ENCODE results near the gene PLEKHA8. TPM values are rescaled to one million over a fixed set of nuclear protein-coding genes. Genes with fewer than 3 reads are reported as not detected.
A peak's percentile ranks its signal among the peaks of the same experiment; 100 is the strongest.

The PLEKHA8 gene
- total RNA-seq, 8 experiments from 2014 or later: 7.7 to 35.3 (median 24.7) TPM

DNA sequence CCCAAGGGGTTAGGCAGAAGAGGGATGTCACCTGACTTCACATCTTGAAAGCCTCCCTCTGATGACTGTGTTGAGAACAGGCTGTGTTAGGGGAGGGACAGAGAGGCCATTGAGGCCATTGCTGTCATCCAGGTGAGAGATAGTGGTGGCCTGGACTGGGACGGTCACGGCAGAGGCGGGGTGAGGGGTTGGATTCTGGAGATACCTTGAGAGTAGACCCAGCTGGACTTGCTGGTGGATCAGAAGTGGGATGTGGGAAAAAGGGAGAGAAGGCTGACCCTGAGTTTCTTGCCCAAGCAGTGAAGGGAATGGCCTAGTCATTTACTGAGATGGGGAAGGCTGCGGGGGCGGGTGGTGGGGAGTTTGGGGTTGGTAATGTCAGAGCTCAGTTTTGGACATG, 120.2 kb downstream of the PLEKHA8 start:
- H3K4me3 ChIP-seq: no peak overlapping the region
- no peak for ATAC-seq (replicated peaks in 6 of 8)
- no peak overlapping the region for H3K27ac ChIP-seq
- H3K4me1 ChIP-seq (replicated peaks in 1 of 2): peaks cover 0 to 8% of the 10 kb centered on the region in 2 donors
- 80 to 95% methylated on average over 1 to 4 of the region's 5 CpGs; no CpG with 5 or more reads in 8 of the 10 experiments for WGBS, 10 experiments
- in situ Hi-C loops (cut with MboI; ENCODE audit: low pct_unique_long_range_greater_than_20kb in 2 of 9, low sequenced_read_pairs in 9 of 9, unreplicated experiment in 9 of 9): no loop called here

DNA sequence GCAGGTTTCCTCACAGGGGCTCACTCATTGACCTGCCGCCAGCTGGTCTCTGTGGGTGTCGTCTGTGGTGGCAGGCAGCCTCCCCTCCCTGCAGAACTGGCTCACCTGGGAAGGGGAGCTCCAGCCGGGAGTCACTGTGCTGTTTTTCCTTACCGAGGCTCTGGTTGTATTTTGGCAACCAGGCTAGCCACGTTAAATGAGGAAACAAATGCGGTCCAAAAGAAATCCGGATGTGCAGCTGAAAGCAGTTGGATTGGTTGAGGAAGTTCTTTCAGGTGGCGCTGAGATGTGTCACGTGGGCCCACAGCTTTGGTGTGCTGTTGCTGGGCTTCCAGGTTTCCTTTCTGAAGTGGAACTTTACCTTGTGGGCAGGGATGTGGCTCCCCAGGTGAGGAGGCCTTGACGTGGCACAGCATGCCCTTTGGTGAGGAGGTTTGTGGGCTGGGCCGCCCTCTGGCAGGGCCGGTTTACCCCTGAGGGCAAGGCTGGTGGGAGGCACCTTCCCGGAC, 120.8 kb downstream of the PLEKHA8 start:
- H3K4me3 ChIP-seq: no peak overlapping the region
- ATAC-seq (replicated peaks in 6 of 8): no peak
- H3K4me1 ChIP-seq (replicated peaks in 1 of 2): peaks cover 0 to 8% of the 10 kb centered on the region in 2 donors
- in situ Hi-C loops (cut with MboI; ENCODE audit: low pct_unique_long_range_greater_than_20kb in 2 of 9, low sequenced_read_pairs in 9 of 9, unreplicated experiment in 9 of 9): no loop called here
- H3K27ac ChIP-seq: no peak overlapping the region
- 40 to 100% (median 80%) methylated on average over 1 to 8 of the region's 13 CpGs; no CpG with 5 or more reads in 1 of the 10 experiments for WGBS, 10 experiments

DNA sequence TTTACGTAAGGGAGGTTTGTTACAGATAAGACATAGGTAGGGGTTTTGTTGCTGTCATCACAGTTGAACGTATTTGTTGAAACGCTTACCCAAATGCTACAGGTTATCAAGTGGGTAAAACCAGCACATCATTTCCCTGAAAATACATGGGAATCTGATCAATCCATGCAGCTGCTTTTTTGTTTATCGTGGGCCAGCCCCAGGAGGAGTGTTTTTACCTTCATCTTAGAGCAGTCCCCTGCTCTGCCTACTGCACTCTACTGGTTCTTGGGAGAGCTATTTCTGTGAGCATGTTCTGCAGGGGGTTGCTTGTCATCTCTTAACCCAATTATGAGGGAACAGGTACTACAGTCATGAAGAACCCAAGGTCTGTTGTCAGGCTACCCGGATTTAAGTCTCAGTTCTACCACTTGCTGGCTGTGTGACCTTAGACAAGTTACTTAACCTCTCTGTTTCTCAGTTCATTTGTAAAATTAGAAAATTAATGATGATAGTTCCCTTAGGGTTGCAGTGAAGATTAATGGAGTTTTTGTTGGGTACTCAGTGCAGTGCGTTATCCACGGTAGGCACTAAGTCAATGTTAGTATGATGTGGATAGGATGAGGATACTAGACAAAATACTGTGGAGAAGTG, 121.5 kb downstream of the PLEKHA8 start:
- WGBS, 10 experiments: 87 to 100% (median 96%) methylated on average over 2 to 6 of the region's 7 CpGs; no CpG with 5 or more reads in 1 of the 10 experiments
- H3K4me1 ChIP-seq (replicated peaks in 1 of 2): peaks cover 0 to 8% of the 10 kb centered on the region in 2 donors
- in situ Hi-C loops (cut with MboI; ENCODE audit: low pct_unique_long_range_greater_than_20kb in 2 of 9, low sequenced_read_pairs in 9 of 9, unreplicated experiment in 9 of 9): loop anchor here in 2 of 9 experiments (25.0 kb wide), 2 partner anchors 263 to 413 kb away; no protein-coding TSS in a partner anchor
- H3K4me3 ChIP-seq: no peak overlapping the region
- H3K27ac ChIP-seq: no peak overlapping the region
- no peak for ATAC-seq (replicated peaks in 6 of 8)

DNA sequence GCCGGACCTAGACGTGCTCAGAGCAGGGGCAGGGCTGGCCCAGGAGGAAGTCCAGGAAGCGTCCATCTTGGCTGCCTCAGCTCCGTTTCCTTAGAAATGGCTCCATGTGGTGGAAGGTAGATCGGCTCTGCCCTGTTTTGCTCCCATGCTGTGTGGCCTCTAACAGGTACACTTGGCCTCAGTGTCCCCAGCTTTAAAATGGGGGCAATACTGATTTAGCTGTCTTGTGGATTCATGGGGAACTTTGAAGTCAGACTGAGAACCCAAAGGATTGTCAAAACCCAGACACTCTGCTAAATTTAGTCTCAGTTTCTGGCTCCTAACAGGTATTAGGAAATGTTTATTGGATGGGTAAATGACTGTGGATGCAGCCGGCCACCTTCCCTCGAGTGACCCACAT, 122.5 kb downstream of the PLEKHA8 start:
- ATAC-seq (replicated peaks in 6 of 8): no peak
- Histone ChIP-seq H3K4me1 (replicated peaks in 1 of 2) (peaks cover 0 to 8% of the 10 kb centered on the region in 2 donors), H3K4me3 (no peak overlapping the region), H3K27ac (no peak overlapping the region)
- in situ Hi-C loops (cut with MboI; ENCODE audit: low pct_unique_long_range_greater_than_20kb in 2 of 9, low sequenced_read_pairs in 9 of 9, unreplicated experiment in 9 of 9): loop anchor here in 2 of 9 experiments (25.0 kb wide), 2 partner anchors 262 to 412 kb away; no protein-coding TSS in a partner anchor
- 79 to 100% (median 91%) methylated on average over 1 to 4 of the region's 7 CpGs; no CpG with 5 or more reads in 4 of the 10 experiments for WGBS, 10 experiments

DNA sequence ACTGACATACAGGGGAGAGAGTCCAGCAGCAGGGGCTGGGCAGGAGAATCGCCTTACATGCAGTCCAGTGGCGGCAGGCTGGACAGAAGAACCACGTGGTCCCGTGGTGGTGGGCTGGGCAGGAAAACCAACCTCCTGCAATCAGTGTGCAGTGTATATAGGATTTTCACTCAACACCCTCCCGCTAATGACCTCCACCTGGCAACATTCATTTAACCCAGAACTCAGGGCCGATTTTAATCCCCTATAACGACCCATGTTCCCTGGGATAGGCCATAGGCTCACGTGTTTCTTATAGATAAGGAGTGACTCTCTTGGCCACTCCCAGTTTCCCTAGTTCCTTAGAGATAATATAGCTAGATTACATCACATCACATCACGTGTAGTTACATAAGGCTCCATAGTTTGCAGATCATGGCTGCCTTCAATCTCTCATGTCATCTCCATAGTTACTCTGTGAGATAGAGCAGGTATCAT, 125.9 kb downstream of the PLEKHA8 start:
- Histone ChIP-seq H3K27ac (no peak overlapping the region), H3K4me1 (replicated peaks in 1 of 2) (peaks cover 6 to 8% of the 10 kb centered on the region in 2 donors), H3K4me3 (no peak overlapping the region)
- WGBS, 10 experiments: 63 to 100% (median 83%) methylated on average over 1 to 7 of the region's 9 CpGs; no CpG with 5 or more reads in 2 of the 10 experiments
- ATAC-seq (replicated peaks in 6 of 8): no peak
- in situ Hi-C loops (cut with MboI; ENCODE audit: low pct_unique_long_range_greater_than_20kb in 2 of 9, low sequenced_read_pairs in 9 of 9, unreplicated experiment in 9 of 9): loop anchor here in 2 of 9 experiments (25.0 kb wide), 2 partner anchors 258 to 408 kb away; no protein-coding TSS in a partner anchor

DNA sequence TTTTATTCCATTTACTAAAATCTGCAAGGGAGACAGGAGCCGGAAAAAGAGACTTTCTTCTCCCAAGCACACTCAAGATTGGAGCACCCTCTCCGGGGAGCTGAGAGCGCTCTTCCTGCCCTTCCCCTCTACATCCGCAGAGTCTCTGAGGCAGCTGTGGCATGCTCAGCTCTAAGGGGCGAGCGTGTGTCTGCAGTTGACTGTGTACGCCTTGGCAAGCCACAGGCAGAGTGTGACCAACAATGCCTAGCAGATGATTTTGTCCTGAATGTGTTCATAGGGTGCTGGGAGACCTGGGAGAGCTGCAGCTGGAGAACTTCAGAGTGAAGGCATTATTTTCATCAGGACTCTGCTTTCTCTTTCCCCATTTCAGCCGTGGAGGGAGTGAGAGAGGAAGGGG, 127.3 kb downstream of the PLEKHA8 start:
- Histone ChIP-seq H3K27ac (no peak overlapping the region), H3K4me1 (replicated peaks in 1 of 2) (peaks cover 8 to 10% of the 10 kb centered on the region in 2 donors), H3K4me3 (no peak overlapping the region)
- in situ Hi-C loops (cut with MboI; ENCODE audit: low pct_unique_long_range_greater_than_20kb in 2 of 9, low sequenced_read_pairs in 9 of 9, unreplicated experiment in 9 of 9): loop anchor here in 2 of 9 experiments (25.0 kb wide), 2 partner anchors 257 to 407 kb away; no protein-coding TSS in a partner anchor
- WGBS, 10 experiments: 82 to 100% (median 90%) methylated on average over 1 to 7 of the region's 8 CpGs; no CpG with 5 or more reads in 5 of the 10 experiments
- ATAC-seq (replicated peaks in 6 of 8): peak in 1 of 8 experiments; percentile 67

DNA sequence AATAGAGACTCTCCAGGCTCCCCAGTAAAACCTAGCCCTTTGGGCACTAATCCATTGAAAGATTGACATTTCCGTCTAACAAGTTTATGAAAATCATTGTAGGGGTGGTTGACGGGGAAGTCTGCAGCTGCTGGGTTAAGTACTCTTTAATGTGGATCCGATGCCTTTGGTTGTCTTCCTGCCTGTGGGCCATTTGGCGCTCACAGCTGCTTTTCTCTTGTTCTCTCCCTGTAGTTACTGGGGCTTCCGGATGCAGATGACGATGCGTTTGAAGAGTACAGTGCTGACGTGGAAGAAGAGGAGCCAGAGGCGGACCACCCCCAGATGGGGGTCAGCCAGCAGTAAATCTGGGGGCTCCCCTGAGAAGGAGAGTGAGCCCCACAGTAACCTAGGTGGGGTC, 129.0 kb downstream of the PLEKHA8 start:
- Histone ChIP-seq H3K4me3 (no peak overlapping the region), H3K4me1 (replicated peaks in 1 of 2) (peaks cover 17 to 19% of the 10 kb centered on the region in 2 donors), H3K27ac (no peak overlapping the region)
- in situ Hi-C loops (cut with MboI; ENCODE audit: low pct_unique_long_range_greater_than_20kb in 2 of 9, low sequenced_read_pairs in 9 of 9, unreplicated experiment in 9 of 9): loop anchor here in 2 of 9 experiments (25.0 kb wide), 2 partner anchors 255 to 405 kb away; no protein-coding TSS in a partner anchor
- 40 to 80% (median 65%) methylated on average over 1 to 5 of the region's 9 CpGs; no CpG with 5 or more reads in 5 of the 10 experiments for WGBS, 10 experiments
- no peak for ATAC-seq (replicated peaks in 6 of 8)

DNA sequence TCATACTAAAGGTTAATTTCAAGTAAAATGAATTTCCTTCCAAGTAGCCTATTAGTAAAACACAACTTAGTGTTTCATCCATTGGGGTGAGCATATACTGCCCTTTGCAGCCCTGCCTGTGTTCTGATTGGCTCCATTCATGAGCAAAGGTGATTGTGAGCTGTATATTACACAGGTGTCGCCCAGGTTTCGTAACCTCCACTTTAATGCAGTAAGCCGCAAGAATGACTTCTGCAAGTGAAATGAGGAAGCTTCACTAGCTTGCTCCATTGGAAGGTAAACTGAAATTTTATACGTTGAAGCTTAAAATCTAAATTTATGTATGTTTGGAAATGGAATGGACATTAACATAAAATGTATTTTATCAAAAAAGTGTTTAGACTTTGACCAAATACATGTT, 131.0 kb downstream of the PLEKHA8 start:
- 72 to 100% (median 93%) methylated on average over 1 to 4 of the region's 4 CpGs for WGBS, 10 experiments
- ATAC-seq (replicated peaks in 6 of 8): no peak
- Histone ChIP-seq H3K27ac (no peak overlapping the region), H3K4me3 (no peak overlapping the region), H3K4me1 (replicated peaks in 1 of 2) (peaks cover 35 to 37% of the 10 kb centered on the region in 2 donors)
- in situ Hi-C loops (cut with MboI; ENCODE audit: low pct_unique_long_range_greater_than_20kb in 2 of 9, low sequenced_read_pairs in 9 of 9, unreplicated experiment in 9 of 9): loop anchor here in 2 of 9 experiments (25.0 kb wide), 2 partner anchors 253 to 403 kb away; no protein-coding TSS in a partner anchor

DNA sequence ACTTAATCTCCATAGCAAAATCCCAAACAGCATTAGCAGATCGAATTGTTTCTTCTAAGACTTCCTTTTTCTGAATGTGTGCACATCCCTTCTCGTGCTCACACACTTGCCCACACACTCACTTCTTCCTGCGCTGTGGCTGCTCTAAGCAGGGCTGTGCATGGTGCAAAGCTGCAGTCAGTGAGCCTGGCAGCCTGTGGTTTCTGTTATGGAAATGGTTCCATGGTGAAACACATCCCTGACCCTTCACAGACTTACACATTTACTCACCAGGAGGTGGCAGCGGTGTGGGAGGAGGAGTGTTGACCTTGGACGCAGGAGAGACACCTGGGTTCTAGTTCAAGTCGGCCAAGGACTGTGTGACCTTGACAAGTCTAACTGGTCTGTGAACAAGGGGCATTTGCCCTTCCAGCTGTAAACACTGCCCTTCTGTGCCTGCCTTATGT, 131.5 kb downstream of the PLEKHA8 start:
- Histone ChIP-seq H3K4me1 (replicated peaks in 1 of 2) (peaks cover 37 to 41% of the 10 kb centered on the region in 2 donors), H3K27ac (no peak overlapping the region), H3K4me3 (no peak overlapping the region)
- ATAC-seq (replicated peaks in 6 of 8): peak in 4 of 8 experiments; percentile 6 to 65 (median 51)
- in situ Hi-C loops (cut with MboI; ENCODE audit: low pct_unique_long_range_greater_than_20kb in 2 of 9, low sequenced_read_pairs in 9 of 9, unreplicated experiment in 9 of 9): loop anchor here in 3 of 9 experiments (10.0 to 25.0 kb wide), 3 partner anchors 253 to 403 kb away; no protein-coding TSS in a partner anchor
- WGBS, 10 experiments: 25 to 93% (median 67%) methylated on average over 2 to 4 of the region's 6 CpGs; no CpG with 5 or more reads in 5 of the 10 experiments

DNA sequence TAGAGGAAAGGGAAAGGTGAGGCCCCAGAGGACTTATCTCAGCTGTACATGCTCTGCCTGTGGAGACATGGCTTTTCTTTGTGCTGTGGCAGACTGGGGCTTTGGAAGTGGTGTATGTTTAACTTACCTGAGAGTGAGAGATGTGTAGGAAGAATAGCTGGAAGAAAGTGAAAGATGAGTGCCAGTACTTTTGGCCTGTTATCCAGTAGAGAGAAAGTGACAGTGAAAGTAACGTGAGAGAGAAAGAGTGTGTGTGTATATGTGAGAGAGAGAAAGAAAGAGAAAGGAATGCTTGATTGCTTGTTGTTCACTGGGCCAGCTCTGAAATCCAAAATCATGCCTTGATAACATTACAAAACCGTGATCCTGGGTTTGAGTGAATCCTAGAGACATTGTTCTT, 132.1 kb downstream of the PLEKHA8 start:
- H3K27ac ChIP-seq: no peak overlapping the region
- no peak for ATAC-seq (replicated peaks in 6 of 8)
- peaks cover 39 to 43% of the 10 kb centered on the region in 2 donors for H3K4me1 ChIP-seq (replicated peaks in 1 of 2)
- in situ Hi-C loops (cut with MboI; ENCODE audit: low pct_unique_long_range_greater_than_20kb in 2 of 9, low sequenced_read_pairs in 9 of 9, unreplicated experiment in 9 of 9): loop anchor here in 3 of 9 experiments (10.0 to 25.0 kb wide), 3 partner anchors 252 to 402 kb away; no protein-coding TSS in a partner anchor
- 60 to 100% (median 84%) methylated on average over 1 to 2 of the region's 2 CpGs; no CpG with 5 or more reads in 2 of the 10 experiments for WGBS, 10 experiments
- no peak overlapping the region for H3K4me3 ChIP-seq

DNA sequence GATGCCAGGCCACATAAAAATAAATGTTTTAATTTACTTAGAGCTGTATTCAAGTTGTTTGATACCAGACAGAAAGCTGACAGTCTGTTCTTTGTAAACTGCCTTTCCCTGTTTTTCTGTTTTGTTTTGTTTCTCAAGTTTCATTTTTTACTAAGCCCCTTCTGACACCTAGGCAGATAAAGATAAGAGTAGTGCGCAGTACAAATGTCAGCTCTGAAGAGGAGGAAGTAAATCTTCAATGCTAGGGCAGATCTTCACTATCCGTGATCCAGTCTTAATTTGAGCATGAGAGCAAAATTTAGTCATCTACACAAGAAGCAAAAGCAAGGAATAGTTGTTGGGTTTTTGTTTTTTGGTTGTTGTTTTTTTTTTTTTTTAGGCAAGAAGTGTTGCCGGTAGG, 133.9 kb downstream of the PLEKHA8 start:
- Histone ChIP-seq H3K27ac (no peak overlapping the region), H3K4me3 (no peak overlapping the region), H3K4me1 (replicated peaks in 1 of 2) (peaks cover 39 to 49% of the 10 kb centered on the region in 2 donors)
- 0 to 92% (median 54%) methylated on average over 1 to 3 of the region's 3 CpGs for WGBS, 10 experiments
- ATAC-seq (replicated peaks in 6 of 8): no peak
- in situ Hi-C loops (cut with MboI; ENCODE audit: low pct_unique_long_range_greater_than_20kb in 2 of 9, low sequenced_read_pairs in 9 of 9, unreplicated experiment in 9 of 9): loop anchor here in 3 of 9 experiments (10.0 to 25.0 kb wide), 3 partner anchors 250 to 400 kb away; no protein-coding TSS in a partner anchor

DNA sequence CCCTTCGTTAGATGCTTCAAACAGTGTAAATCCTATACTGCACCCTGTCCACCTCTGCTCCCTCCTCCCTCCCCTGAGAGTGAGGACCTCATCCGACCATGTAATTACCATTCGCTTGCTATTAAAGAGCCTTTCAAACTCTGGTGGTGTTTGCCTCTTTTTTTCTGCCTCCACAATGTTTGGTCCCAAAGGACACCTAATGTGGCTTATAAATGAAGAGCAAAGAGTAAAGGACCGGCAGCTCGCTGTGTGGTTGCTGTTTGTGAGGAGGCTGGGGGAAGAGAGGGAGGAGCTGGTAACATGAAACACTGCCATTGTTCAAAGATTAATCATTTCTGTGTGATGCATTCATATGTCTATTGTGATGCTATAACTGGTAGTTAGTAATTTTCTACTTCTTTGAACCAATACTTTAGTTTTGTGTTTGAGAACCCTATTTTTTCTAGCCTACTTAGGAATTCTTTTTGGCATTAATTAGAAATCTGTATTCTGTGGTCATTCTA, 134.5 kb downstream of the PLEKHA8 start:
- 0 to 42% (median 27%) methylated on average over 1 to 5 of the region's 5 CpGs; no CpG with 5 or more reads in 2 of the 10 experiments for WGBS, 10 experiments
- peaks cover 38 to 44% of the 10 kb centered on the region in 2 donors for H3K4me1 ChIP-seq (replicated peaks in 1 of 2)
- no peak overlapping the region for H3K4me3 ChIP-seq

More for the DNA sequence above, 134.5 kb downstream of the PLEKHA8 start:
- ATAC-seq (replicated peaks in 6 of 8): peak in 7 of 8 experiments; percentile 51 to 93 (median 83)
- no peak overlapping the region for H3K27ac ChIP-seq
- in situ Hi-C loops (cut with MboI; ENCODE audit: low pct_unique_long_range_greater_than_20kb in 2 of 9, low sequenced_read_pairs in 9 of 9, unreplicated experiment in 9 of 9): loop anchor here in 3 of 9 experiments (10.0 to 25.0 kb wide), 3 partner anchors 250 to 400 kb away; no protein-coding TSS in a partner anchor

All from motor neuron (in vitro differentiated cells).